Motor neuron (in vitro differentiated cells): Measurements from ENCODE around the gene HNRNPDL. TPM values are rescaled to one million over a fixed set of nuclear protein-coding genes. Genes with fewer than 3 reads are reported as not detected.

Source experiments
- ATAC-seq, 8 experiments: fragments of 200-7000 bp; cut with Tn5 transposase; replicated peaks in 6 of 8; 2 replicates each; pipeline ENCODE4 v1.8.0; 2021; ENCODE audit warnings: mild to moderate bottlenecking in 8 of 8, moderate library complexity in 8 of 8
- H3K27ac ChIP-seq, 2 donors: fragments of 250-450 bp; sonication (Bioruptor Pico); 2 replicates each; pipeline ENCODE4 v1.9.0; 2021; ENCODE audit warnings: antibody characterized with exemption in 2 of 2, mild to moderate bottlenecking in 2 of 2, moderate library complexity in 1 of 2
- H3K4me1 ChIP-seq, 2 donors: fragments of 250-450 bp; sonication (Bioruptor Pico); replicated peaks in 1 of 2; 2 replicates each; pipeline ENCODE4 v1.6.1; 2021; ENCODE audit warnings: antibody characterized with exemption in 2 of 2, mild to moderate bottlenecking in 2 of 2, moderate library complexity in 1 of 2
- H3K4me3 ChIP-seq, 5 donors: fragments of 250-450 bp; sonication (Bioruptor Pico); 2 replicates each; pipeline ENCODE4 v1.9.0; 2021; ENCODE audit warnings: antibody characterized with exemption in 5 of 5, mild to moderate bottlenecking in 5 of 5, moderate library complexity in 4 of 5
- WGBS, 10 experiments: fragments of 450-650 bp; shearing (Covaris generic); methylation state at CpG; one replicate each; pipeline ENCODE4 v1.0.0; 2022; 5-methylcytosine and 5-hydroxymethylcytosine counted together
- in situ Hi-C, 9 experiments: fragments of 400-800 bp; cut with MboI; loops; one replicate each; pipeline ENCODE4 v1.15.0; 2021; ENCODE audit warnings: low sequenced_read_pairs in 9 of 9, low pct_unique_long_range_greater_than_20kb in 2 of 9; ENCODE audit not compliant: unreplicated experiment in 9 of 9
- total RNA-seq, 8 experiments: library from RNA; unstranded; fragments of 300-600 nt; gene quantifications; 2 replicates each; pipeline versions ENCODE4 v1.2.3 to v1.2.4, GENCODE V29; 2022

The HNRNPDL gene
- total RNA-seq, 8 experiments from 2014 or later: 255 to 791 (median 419) TPM

DNA sequence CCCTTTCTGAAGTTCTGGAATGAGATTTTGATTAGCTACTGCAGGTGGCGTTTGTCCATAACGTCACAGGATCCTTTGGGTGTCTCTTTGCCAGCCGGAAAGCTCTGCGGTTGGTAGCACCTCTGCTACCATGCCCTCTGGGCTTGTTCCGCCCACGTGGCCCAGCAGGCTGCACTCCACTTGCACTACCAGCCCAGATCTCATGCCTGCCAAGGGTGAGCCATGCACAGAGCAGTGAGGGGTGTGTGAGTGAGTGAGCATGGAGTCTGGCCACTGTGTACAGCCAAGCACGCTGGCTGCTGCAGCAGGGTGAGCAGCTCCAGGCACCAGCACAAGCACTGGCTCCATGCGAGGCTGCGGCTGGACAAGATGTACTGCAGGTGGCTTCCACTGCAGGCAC lies 49.9 kb downstream of the HNRNPDL start:
- peak in 6 of 8 experiments; percentile 20 to 77 (median 40) for ATAC-seq
- WGBS, 10 experiments: 60 to 100% (median 92%) methylated on average over 1 to 7 of the region's 9 CpGs; no CpG with 5 or more reads in 2 of the 10 experiments
- in situ Hi-C loops: no loop called here
- peaks cover 0 to 8% of the 10 kb centered on the region in 2 donors for H3K4me1 ChIP-seq
- H3K4me3 ChIP-seq: no peak overlapping the region
- H3K27ac ChIP-seq: no peak overlapping the region

DNA sequence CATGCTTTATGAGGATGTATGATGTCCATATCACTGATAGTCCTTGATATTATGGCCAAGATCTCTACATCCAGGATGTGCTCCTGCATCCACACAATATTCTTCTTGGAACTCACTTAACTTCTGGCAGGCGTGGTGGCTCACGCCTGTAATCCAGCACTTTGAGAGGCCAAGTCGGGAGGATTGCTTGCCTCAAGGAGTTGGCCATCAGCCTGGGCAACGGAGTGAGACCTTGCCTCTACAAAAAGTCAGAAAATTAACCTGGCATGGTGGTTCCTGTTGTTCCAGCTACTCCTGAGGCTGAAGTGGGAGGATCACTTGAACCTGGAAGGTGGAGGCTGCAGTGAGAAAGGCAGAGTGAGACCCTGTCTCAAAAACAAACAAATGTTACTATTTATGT lies 54.2 kb downstream of the HNRNPDL start:
- 59 to 100% (median 80%) methylated on average over 1 to 4 of the region's 4 CpGs; no CpG with 5 or more reads in 3 of the 10 experiments for WGBS, 10 experiments
- no peak for ATAC-seq
- Histone ChIP-seq H3K4me1 (peaks cover 0 to 8% of the 10 kb centered on the region in 2 donors), H3K27ac (no peak overlapping the region), H3K4me3 (peak overlapping the region in 3 of 5 donors; percentile 60 to 87 (median 78))
- in situ Hi-C loops: no loop called here

DNA sequence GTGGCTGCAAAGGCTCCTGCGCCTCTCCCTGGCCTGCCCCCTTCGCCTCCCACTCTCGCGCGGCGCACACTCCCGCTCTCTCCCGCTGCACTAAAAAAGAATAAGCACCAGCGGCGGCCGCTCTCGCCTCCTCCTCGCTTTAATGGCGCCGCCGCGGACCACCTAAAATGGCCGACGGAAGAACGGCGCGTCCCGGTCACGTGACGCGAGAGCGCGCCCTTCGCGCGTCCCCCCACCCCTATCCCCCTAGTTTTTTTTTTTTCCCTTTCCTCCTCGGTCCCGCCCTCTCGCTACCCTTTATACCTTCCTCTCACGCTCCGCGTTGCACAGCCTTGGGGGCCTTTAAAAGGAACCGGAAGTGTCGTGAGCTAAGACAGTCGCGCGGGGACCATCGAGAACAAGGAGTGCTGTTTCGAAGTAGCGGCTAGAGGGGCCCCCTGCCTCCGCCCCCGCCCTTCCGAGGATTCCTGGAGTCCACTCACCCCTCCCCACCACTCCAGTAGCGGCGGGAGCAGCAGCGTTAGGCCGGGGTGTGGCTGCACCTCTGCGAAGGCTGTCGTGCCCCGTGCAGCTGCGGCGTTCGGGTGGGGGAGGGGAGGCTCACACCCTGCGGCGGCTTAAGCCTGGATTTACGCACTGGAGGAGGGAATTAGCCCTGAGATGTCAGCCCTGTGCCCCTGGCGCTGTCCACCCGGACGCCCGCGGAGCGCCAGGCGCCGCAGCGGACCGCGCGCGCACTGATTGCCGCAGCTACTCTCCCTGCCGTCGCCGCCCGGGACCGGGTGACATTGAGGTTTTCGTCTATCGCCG lies 56.2 kb downstream of the HNRNPDL start, which contains the start of gene HNRNPD:
TSS of gene HNRNPD (minus strand) at position 176 of the 810 bp plus-strand sequence. CDS start 313 bp downstream, outside the sequence.
- ATAC-seq: peak; percentile 82 to 97 (median 95)
- in situ Hi-C loops: no loop called here
- Histone ChIP-seq H3K4me3 (peak within 1 kb of the TSS; percentile 60 to 91 (median 78)), H3K4me1 (peaks cover 5 to 27% of the 10 kb centered on the region in 2 donors), H3K27ac (peak within 1 kb of the TSS; percentile 94 to 99)
- WGBS, 10 experiments: 0 to 2% (median 0%) methylated on average over 3 to 22 of the region's 83 CpGs; no CpG with 5 or more reads in 5 of the 10 experiments

DNA sequence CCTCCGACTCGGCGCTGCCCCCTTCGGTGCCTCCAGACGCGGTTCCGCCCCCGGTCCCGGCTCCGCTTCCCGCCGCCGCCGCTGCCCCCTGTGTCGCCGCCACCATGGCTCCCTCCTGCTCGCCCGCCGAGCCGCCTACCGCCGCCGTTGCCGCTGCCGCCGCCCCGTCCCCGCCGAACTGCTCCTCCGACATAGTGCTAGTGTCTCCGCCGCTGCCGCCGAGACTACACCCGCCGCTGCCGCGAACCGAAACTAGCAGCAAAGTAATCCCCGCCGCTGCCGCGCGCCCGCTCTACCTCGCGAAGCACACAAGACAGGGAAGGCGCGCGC lies 56.8 kb downstream of the HNRNPDL start:
- H3K4me1 ChIP-seq: peaks cover 10 to 32% of the 10 kb centered on the region in 2 donors
- in situ Hi-C loops: no loop called here
- H3K27ac ChIP-seq: peak overlapping the region; percentile 94 to 99
- peak in 4 of 8 experiments; percentile 0 to 9 (median 3) for ATAC-seq
- 0% methylated on average over 2 of the region's 50 CpGs; no CpG with 5 or more reads in 9 of the 10 experiments for WGBS, 10 experiments
- peak overlapping the region; percentile 60 to 91 (median 78) for H3K4me3 ChIP-seq

Other genes starting within 250 kb of the HNRNPDL start
- 100 to 1,000 TPM in 4 of 8 experiments, 10 to 100 TPM in 4; 41.5 to 343 (median 120) TPM for gene HNRNPD, start 56.5 kb downstream of the HNRNPDL start, total RNA-seq
- gene ENOPH1, start 128 bp upstream of the HNRNPDL start, total RNA-seq: 10 to 100 TPM; 38.5 to 73.3 (median 48.0) TPM
- 10 to 100 TPM in 2 of 8 experiments, 1 to 10 TPM in 3, under 1 TPM in 3; 0.24 to 14.7 (median 7.4) TPM for gene TMEM150C, start 131.5 kb upstream of the HNRNPDL start, total RNA-seq